ENCODE measurements around the gene NFAM1. TPM values are rescaled to one million over a fixed set of nuclear protein-coding genes. Genes with fewer than 3 reads are reported as not detected.
A peak's percentile ranks its signal among the peaks of the same experiment; 100 is the strongest.

NFAM1 gene
- total RNA-seq, 1 donor from 2014 or later = 0.72 TPM

- no peak for DNase-seq
These were observed 73.3 kb downstream of the NFAM1 start for GRCh38 chr22:42358643-42359558.

- DNase-seq = no peak
These were observed 74.4 kb downstream of the NFAM1 start for GRCh38 chr22:42357634-42358296.

- no peak for DNase-seq
These were observed 75.0 kb downstream of the NFAM1 start for GRCh38 chr22:42357221-42357620.

GRCh38 chr22:42356533-42356932 lies 75.7 kb downstream of the NFAM1 start:
- no peak for DNase-seq

GRCh38 chr22:42353883-42354727 lies 78.1 kb downstream of the NFAM1 start:
- peak; percentile 51 for DNase-seq

GRCh38 chr22:42350373-42350772 lies 81.8 kb downstream of the NFAM1 start:
- DNase-seq = no peak

- peak; percentile 73 for DNase-seq
These were observed 84.8 kb downstream of the NFAM1 start for GRCh38 chr22:42347281-42347824.

- DNase-seq = no peak
These were observed 85.5 kb downstream of the NFAM1 start for GRCh38 chr22:42346722-42347121.

- DNase-seq = no peak
These were observed 86.7 kb downstream of the NFAM1 start for GRCh38 chr22:42345458-42345857.

- peak; percentile 73 for DNase-seq
These were observed 87.8 kb downstream of the NFAM1 start for GRCh38 chr22:42344361-42344905.

GRCh38 chr22:42343531-42344081 lies 88.6 kb downstream of the NFAM1 start:
- no peak for DNase-seq

- peak; percentile 50 for DNase-seq
These were observed 89.1 kb downstream of the NFAM1 start for GRCh38 chr22:42343121-42343454.

- no peak for DNase-seq
These were observed 89.6 kb downstream of the NFAM1 start for GRCh38 chr22:42342426-42343120.

- DNase-seq = no peak
These were observed 90.4 kb downstream of the NFAM1 start for GRCh38 chr22:42341779-42342178.

GRCh38 chr22:42340829-42341383 lies 91.3 kb downstream of the NFAM1 start:
- DNase-seq = no peak

GRCh38 chr22:42340150-42340549 lies 92.1 kb downstream of the NFAM1 start:
- no peak for DNase-seq

- DNase-seq = no peak
These were observed 93.7 kb downstream of the NFAM1 start for GRCh38 chr22:42338479-42338878.

GRCh38 chr22:42337356-42337755 lies 94.8 kb downstream of the NFAM1 start:
- DNase-seq = no peak

GRCh38 chr22:42336527-42337227 lies 95.5 kb downstream of the NFAM1 start:
- DNase-seq = no peak

GRCh38 chr22:42335839-42336378 lies 96.3 kb downstream of the NFAM1 start:
- DNase-seq = no peak

All from tongue (tissue), 2 donors.